Globus pallidus (tissue), 1 donor: ENCODE results near the gene DDIT4.
"Not testable (repeated sequence)": the region's sequence is repeated elsewhere in the genome, so short reads cannot be mapped to it uniquely, and the experiment has no call there.

Experiments
- DNase-seq: peaks from one replicate; pipeline ENCODE4 v3.0.0-alpha.2; 2015; ENCODE audit warnings: low spot score

The DDIT4 gene

GRCh38 chr10:72249176-72249862, 24.4 kb upstream of the DDIT4 start:
- DNase-seq = not testable (repeated sequence)

- DNase-seq = no peak
Measured at GRCh38 chr10:72250666-72251065, 23.1 kb upstream of the DDIT4 start.

- DNase-seq = no peak
Measured at GRCh38 chr10:72251635-72252034, 22.1 kb upstream of the DDIT4 start.

- DNase-seq = no peak
Measured at GRCh38 chr10:72252972-72253371, 20.8 kb upstream of the DDIT4 start.

GRCh38 chr10:72253578-72253977, 20.1 kb upstream of the DDIT4 start:
- no peak for DNase-seq

- DNase-seq = peak; percentile 97
Measured at GRCh38 chr10:72254813-72255568, 18.7 kb upstream of the DDIT4 start.

GRCh38 chr10:72255977-72256729, 17.6 kb upstream of the DDIT4 start:
- DNase-seq = no peak

- DNase-seq = peak; percentile 55
Measured at GRCh38 chr10:72257051-72257892, 16.5 kb upstream of the DDIT4 start.

- DNase-seq = no peak
Measured at GRCh38 chr10:72258617-72259016, 15.1 kb upstream of the DDIT4 start.

GRCh38 chr10:72259491-72260238, 14.1 kb upstream of the DDIT4 start:
- no peak for DNase-seq

- DNase-seq = peak; percentile 88
Measured at GRCh38 chr10:72260239-72260975, 13.3 kb upstream of the DDIT4 start.

- DNase-seq = no peak
Measured at GRCh38 chr10:72260976-72261783, 12.5 kb upstream of the DDIT4 start.

GRCh38 chr10:72261784-72262404, 11.8 kb upstream of the DDIT4 start:
- no peak for DNase-seq

GRCh38 chr10:72263613-72264241, 10.0 kb upstream of the DDIT4 start:
- DNase-seq = no peak

GRCh38 chr10:72264536-72264935, 9.2 kb upstream of the DDIT4 start:
- no peak for DNase-seq

- DNase-seq = no peak
Measured at GRCh38 chr10:72265508-72265907, 8.2 kb upstream of the DDIT4 start.

- no peak for DNase-seq
Measured at GRCh38 chr10:72265990-72266865, 7.5 kb upstream of the DDIT4 start.

- DNase-seq = no peak
Measured at GRCh38 chr10:72267381-72267780, 6.3 kb upstream of the DDIT4 start.
